ENCODE data around the gene CACHD1. TPM values are rescaled to one million over a fixed set of nuclear protein-coding genes. Genes with fewer than 3 reads are reported as not detected.

The CACHD1 gene
- total and polyA plus RNA-seq, 2 donors (not counting 1 experiment from before 2014, with no cell fraction given): 2.9 to 5.4 TPM

DNA sequence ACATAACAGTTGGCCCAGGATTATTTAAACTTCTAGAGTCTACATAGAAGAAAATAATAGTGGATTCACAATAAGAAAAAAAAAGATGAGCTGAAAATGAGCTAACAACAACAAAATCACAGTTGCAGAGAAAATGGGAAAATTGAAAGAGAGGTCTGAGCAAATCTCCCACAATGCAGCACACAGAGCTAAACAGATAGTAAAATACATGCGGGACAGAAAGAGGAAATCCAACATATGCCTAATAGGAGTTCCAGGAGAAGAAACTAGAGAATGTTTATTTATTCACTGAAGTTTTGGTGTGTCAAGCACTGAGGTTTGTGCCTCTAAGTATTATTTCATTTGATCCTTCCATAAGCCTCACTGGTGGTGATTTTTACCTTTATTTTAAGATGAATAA lies 45.5 kb upstream of the CACHD1 start:
- Histone ChIP-seq H3K4me3 (replicated peaks in 1 of 4; ENCODE audit: control extremely low read depth in 1 of 4, insufficient read depth in 1 of 4, low read depth in 3 of 4, low read length in 4 of 4) (no peak overlapping the region), H3K36me3 (ENCODE audit: control insufficient read depth, insufficient read depth, low read length) (no peaks in the 10 kb centered on the region), H3K9me3 (ENCODE audit: control insufficient read depth, insufficient read depth, low read depth, low read length) (no peaks in the 10 kb centered on the region), H2AFZ (ENCODE audit: low read length) (no peak overlapping the region), H4K20me1 (ENCODE audit: control insufficient read depth, extremely low read depth, insufficient read depth, low read length) (no peaks in the 10 kb centered on the region), H3K27ac (ENCODE audit: insufficient read depth, low read length) (no peak overlapping the region), H3K27me3 (ENCODE audit: control insufficient read depth, insufficient read depth, low read length) (no peaks in the 10 kb centered on the region), H3K4me2 (ENCODE audit: extremely low read depth, insufficient read depth, low read length) (no peak overlapping the region), H3K9ac (ENCODE audit: insufficient read depth, low read length) (no peak overlapping the region), H3K4me1 (ENCODE audit: control insufficient read depth, extremely low read depth, insufficient read depth, low read length) (no peaks in the 10 kb centered on the region), H3K79me2 (ENCODE audit: control insufficient read depth, insufficient read depth, low read length) (no peaks in the 10 kb centered on the region)
- no peak for DNase-seq (ENCODE audit: low read depth in 2 of 2)
- TF ChIP-seq, protein P1, sequence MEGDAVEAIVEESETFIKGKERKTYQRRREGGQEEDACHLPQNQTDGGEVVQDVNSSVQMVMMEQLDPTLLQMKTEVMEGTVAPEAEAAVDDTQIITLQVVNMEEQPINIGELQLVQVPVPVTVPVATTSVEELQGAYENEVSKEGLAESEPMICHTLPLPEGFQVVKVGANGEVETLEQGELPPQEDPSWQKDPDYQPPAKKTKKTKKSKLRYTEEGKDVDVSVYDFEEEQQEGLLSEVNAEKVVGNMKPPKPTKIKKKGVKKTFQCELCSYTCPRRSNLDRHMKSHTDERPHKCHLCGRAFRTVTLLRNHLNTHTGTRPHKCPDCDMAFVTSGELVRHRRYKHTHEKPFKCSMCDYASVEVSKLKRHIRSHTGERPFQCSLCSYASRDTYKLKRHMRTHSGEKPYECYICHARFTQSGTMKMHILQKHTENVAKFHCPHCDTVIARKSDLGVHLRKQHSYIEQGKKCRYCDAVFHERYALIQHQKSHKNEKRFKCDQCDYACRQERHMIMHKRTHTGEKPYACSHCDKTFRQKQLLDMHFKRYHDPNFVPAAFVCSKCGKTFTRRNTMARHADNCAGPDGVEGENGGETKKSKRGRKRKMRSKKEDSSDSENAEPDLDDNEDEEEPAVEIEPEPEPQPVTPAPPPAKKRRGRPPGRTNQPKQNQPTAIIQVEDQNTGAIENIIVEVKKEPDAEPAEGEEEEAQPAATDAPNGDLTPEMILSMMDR (conservative IDR thresholded peaks at IDR 0.05 in 1 of 2, IDR thresholded peaks at IDR 0.05 in 1 of 2; ENCODE audit: low read depth in 1 of 2, low read length in 2 of 2): no peak

DNA sequence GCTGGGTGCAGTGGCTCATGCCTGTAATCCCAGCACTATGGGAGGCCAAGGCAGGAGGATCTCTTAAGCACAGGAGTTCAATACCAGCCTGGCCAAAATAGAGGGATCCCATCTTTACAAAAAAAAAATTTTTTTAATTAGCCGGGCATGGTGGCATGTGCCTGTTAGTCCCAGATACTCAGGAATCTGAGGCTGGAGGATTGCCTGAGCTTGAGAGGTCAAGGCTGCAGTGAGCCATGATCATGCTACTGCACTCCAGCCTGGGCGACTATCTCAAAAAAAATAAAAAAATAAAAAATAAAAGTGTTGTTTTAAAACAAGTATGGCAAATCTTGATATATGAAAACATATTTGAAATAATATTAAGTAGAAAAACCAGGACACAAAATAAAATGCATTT lies 44.4 kb upstream of the CACHD1 start:
- no peaks in the 10 kb centered on the region for H4K20me1 ChIP-seq (ENCODE audit: control insufficient read depth, extremely low read depth, insufficient read depth, low read length)
- no peak overlapping the region for H3K9ac ChIP-seq (ENCODE audit: insufficient read depth, low read length)
- H3K4me3 ChIP-seq (replicated peaks in 1 of 4; ENCODE audit: control extremely low read depth in 1 of 4, insufficient read depth in 1 of 4, low read depth in 3 of 4, low read length in 4 of 4): no peak overlapping the region
- H3K4me2 ChIP-seq (ENCODE audit: extremely low read depth, insufficient read depth, low read length): no peak overlapping the region
- no peaks in the 10 kb centered on the region for H3K27me3 ChIP-seq (ENCODE audit: control insufficient read depth, insufficient read depth, low read length)
- H3K79me2 ChIP-seq (ENCODE audit: control insufficient read depth, insufficient read depth, low read length): no peaks in the 10 kb centered on the region
- H3K36me3 ChIP-seq (ENCODE audit: control insufficient read depth, insufficient read depth, low read length): no peaks in the 10 kb centered on the region
- no peak overlapping the region for H3K27ac ChIP-seq (ENCODE audit: insufficient read depth, low read length)
- no peaks in the 10 kb centered on the region for H3K9me3 ChIP-seq (ENCODE audit: control insufficient read depth, insufficient read depth, low read depth, low read length)
- no peaks in the 10 kb centered on the region for H3K4me1 ChIP-seq (ENCODE audit: control insufficient read depth, extremely low read depth, insufficient read depth, low read length)
- DNase-seq (ENCODE audit: low read depth in 2 of 2): no peak
- H2AFZ ChIP-seq (ENCODE audit: low read length): no peak overlapping the region
- no peak for TF ChIP-seq EZH2 (IDR thresholded peaks at IDR 0.05; ENCODE audit: low read length, missing control alignments)
- TF ChIP-seq, protein P1 (conservative IDR thresholded peaks at IDR 0.05 in 1 of 2, IDR thresholded peaks at IDR 0.05 in 1 of 2; ENCODE audit: low read depth in 1 of 2, low read length in 2 of 2): no peak

DNA sequence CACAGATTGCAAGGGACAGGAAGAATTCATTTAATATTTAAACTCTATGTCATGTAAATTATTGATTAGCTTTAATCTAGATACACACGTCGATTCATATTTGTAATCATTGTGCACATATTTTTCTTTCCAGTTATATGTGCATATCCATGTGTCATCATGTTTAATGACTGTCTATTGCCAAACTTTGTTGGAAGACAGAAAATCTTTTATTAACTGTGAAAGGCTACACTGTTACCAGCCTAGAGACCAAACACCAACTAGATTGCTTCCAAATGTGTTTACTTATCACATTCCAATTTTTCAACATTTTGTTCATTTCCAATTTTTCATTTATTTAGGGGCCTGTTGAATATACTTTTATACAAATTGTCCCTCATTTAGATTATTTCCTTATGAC lies 43.2 kb upstream of the CACHD1 start:
- H3K36me3 ChIP-seq (ENCODE audit: control insufficient read depth, insufficient read depth, low read length): no peaks in the 10 kb centered on the region
- H3K9me3 ChIP-seq (ENCODE audit: control insufficient read depth, insufficient read depth, low read depth, low read length): no peaks in the 10 kb centered on the region
- H3K4me1 ChIP-seq (ENCODE audit: control insufficient read depth, extremely low read depth, insufficient read depth, low read length): no peaks in the 10 kb centered on the region
- no peak overlapping the region for H2AFZ ChIP-seq (ENCODE audit: low read length)
- H3K27me3 ChIP-seq (ENCODE audit: control insufficient read depth, insufficient read depth, low read length): no peaks in the 10 kb centered on the region
- H4K20me1 ChIP-seq (ENCODE audit: control insufficient read depth, extremely low read depth, insufficient read depth, low read length): no peaks in the 10 kb centered on the region
- no peak overlapping the region for H3K4me2 ChIP-seq (ENCODE audit: extremely low read depth, insufficient read depth, low read length)
- H3K4me3 ChIP-seq (replicated peaks in 1 of 4; ENCODE audit: control extremely low read depth in 1 of 4, insufficient read depth in 1 of 4, low read depth in 3 of 4, low read length in 4 of 4): no peak overlapping the region
- DNase-seq (ENCODE audit: low read depth in 2 of 2): no peak
- H3K9ac ChIP-seq (ENCODE audit: insufficient read depth, low read length): no peak overlapping the region
- TF ChIP-seq EZH2 (IDR thresholded peaks at IDR 0.05; ENCODE audit: low read length, missing control alignments): no peak
- TF ChIP-seq, protein P1 (conservative IDR thresholded peaks at IDR 0.05 in 1 of 2, IDR thresholded peaks at IDR 0.05 in 1 of 2; ENCODE audit: low read depth in 1 of 2, low read length in 2 of 2): no peak
- H3K27ac ChIP-seq (ENCODE audit: insufficient read depth, low read length): no peak overlapping the region
- H3K79me2 ChIP-seq (ENCODE audit: control insufficient read depth, insufficient read depth, low read length): no peaks in the 10 kb centered on the region
